ENCODE data around the gene CELA1.

DNA sequence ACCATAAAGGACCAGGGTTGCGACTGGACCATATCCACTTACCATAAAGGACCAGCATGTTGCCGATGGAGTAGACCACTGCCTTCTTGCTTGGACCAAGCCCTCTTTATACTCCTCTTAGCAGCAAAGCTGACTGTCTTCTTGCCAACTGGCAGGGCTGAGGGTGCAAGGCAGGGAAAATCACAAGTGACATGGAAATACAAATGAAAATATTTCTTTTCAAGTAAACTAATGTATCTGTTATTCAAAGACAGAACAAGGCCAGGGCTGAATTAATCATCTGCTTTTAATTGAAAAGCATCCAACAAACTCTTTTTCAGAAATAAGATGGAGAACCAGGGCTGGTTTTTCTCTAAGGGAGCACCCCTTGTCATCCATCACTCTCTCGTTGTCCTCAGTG is at the start of gene CELA1:
- no peak for TF ChIP-seq EZH2 (IDR thresholded peaks at IDR 0.05; ENCODE audit: borderline replicate concordance, low read length)
- no peak for TF ChIP-seq CTCF (conservative IDR thresholded peaks at IDR 0.05 in 1 of 2, IDR thresholded peaks at IDR 0.05 in 1 of 2; ENCODE audit: extremely low read depth in 1 of 2, insufficient read depth in 1 of 2, low read depth in 1 of 2, low read length in 2 of 2)

All from mammary epithelial cell (primary cell).